ENCODE measurements around the gene TRIM54.
A peak's percentile ranks its signal among the peaks of the same experiment; 100 is the strongest.

TRIM54 gene

GRCh38 chr2:27307287-27307544 is 25.0 kb downstream of the TRIM54 start:
- Histone ChIP-seq H4K5ac (ENCODE audit: low read length) (no peak overlapping the region), H3K27me3 (ENCODE audit: insufficient read depth, low read length, poor library complexity) (peaks cover 21% of the 10 kb centered on the region), H3K36me3 (ENCODE audit: control insufficient read depth, insufficient read depth, low read length) (no peaks in the 10 kb centered on the region), H3K18ac (ENCODE audit: low read length) (no peak overlapping the region), H3K23ac (ENCODE audit: low read length) (peak overlapping the region; percentile 24), H3K27ac (ENCODE audit: low read depth, low read length) (no peak overlapping the region), H3K79me2 (ENCODE audit: control insufficient read depth, insufficient read depth, low read length) (no peaks in the 10 kb centered on the region), H3K4me3 (ENCODE audit: low read length) (no peak overlapping the region), H2BK120ac (ENCODE audit: low read depth, low read length) (no peak overlapping the region), H2BK15ac (replicated peaks; ENCODE audit: low read depth) (no peak overlapping the region), H3K4ac (ENCODE audit: low read depth, low read length) (no peak overlapping the region), H3K4me2 (ENCODE audit: low read length) (no peak overlapping the region), H2BK5ac (ENCODE audit: low read length) (no peak overlapping the region), H2AK5ac (ENCODE audit: low read length) (no peak overlapping the region), H4K8ac (ENCODE audit: low read depth, low read length) (no peak overlapping the region), H3K79me1 (ENCODE audit: low read length) (no peaks in the 10 kb centered on the region), H3K56ac (ENCODE audit: low read length) (no peak overlapping the region), H3K9ac (ENCODE audit: low read length) (no peak overlapping the region), H3K4me1 (ENCODE audit: control insufficient read depth, low read depth, low read length) (no peaks in the 10 kb centered on the region)
- WGBS (ENCODE audit: extremely low coverage, insufficient coverage, low lambda C conversion rate) = no CpG with 5 or more reads among the region's 14 CpGs
- DNase-seq = no peak

DNA sequence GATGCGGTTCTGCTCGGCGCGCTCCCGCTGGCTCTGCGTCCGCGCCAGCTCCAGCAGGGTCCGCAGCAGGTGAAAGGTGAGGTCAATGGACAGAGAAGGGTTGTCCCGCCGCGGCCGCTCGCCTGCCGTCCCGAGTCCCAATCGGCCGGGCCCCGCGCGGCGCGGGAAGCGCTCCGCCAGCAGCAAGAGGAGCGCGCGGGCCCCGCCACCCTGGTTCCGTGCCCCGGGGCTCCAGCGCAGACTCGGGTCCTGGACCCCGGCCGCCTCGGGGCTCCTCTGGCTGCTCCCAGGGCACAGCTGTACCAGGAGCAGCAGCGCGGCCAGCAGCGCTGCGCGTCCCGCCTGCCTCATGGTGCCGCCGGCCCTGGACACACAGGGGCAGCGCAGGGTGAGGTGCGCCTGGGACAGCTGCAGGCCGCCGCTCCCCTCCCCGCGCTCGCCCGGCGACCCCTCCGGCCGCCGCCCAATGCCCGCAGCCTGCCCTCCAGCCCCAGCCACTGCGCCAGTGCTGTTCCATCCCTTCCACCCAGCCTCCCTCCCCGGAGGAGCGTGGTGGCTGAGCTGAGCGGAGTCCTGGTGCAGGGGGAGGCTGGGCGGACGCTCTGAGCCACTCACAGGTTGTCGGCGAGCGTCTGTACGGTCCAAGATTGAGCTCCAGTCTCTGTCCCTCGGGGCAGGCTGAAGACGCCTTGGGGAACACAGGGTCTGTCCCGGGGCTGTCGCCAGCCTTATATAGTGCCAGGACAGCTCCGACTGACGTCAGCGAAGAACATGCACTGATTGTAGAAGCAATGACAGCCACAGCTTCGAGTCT is 25.5 kb downstream of the TRIM54 start:
- Histone ChIP-seq H3K27me3 (ENCODE audit: insufficient read depth, low read length, poor library complexity) (peaks cover 21% of the 10 kb centered on the region), H2BK5ac (ENCODE audit: low read length) (no peak overlapping the region), H3K9ac (ENCODE audit: low read length) (no peak overlapping the region), H2BK15ac (replicated peaks; ENCODE audit: low read depth) (no peak overlapping the region), H4K5ac (ENCODE audit: low read length) (no peak overlapping the region), H4K8ac (ENCODE audit: low read depth, low read length) (no peak overlapping the region), H3K79me2 (ENCODE audit: control insufficient read depth, insufficient read depth, low read length) (no peaks in the 10 kb centered on the region), H3K23ac (ENCODE audit: low read length) (peak overlapping the region; percentile 24), H3K56ac (ENCODE audit: low read length) (no peak overlapping the region), H3K4me2 (ENCODE audit: low read length) (no peak overlapping the region), H2BK120ac (ENCODE audit: low read depth, low read length) (no peak overlapping the region), H3K18ac (ENCODE audit: low read length) (no peak overlapping the region), H3K4me1 (ENCODE audit: control insufficient read depth, low read depth, low read length) (no peaks in the 10 kb centered on the region), H2AK5ac (ENCODE audit: low read length) (no peak overlapping the region), H3K4ac (ENCODE audit: low read depth, low read length) (no peak overlapping the region), H3K4me3 (ENCODE audit: low read length) (no peak overlapping the region), H3K79me1 (ENCODE audit: low read length) (no peaks in the 10 kb centered on the region), H3K27ac (ENCODE audit: low read depth, low read length) (no peak overlapping the region), H3K36me3 (ENCODE audit: control insufficient read depth, insufficient read depth, low read length) (no peaks in the 10 kb centered on the region)
- DNase-seq = peak; percentile 44
- no CpG with 5 or more reads among the region's 75 CpGs for WGBS (ENCODE audit: extremely low coverage, insufficient coverage, low lambda C conversion rate)

DNA sequence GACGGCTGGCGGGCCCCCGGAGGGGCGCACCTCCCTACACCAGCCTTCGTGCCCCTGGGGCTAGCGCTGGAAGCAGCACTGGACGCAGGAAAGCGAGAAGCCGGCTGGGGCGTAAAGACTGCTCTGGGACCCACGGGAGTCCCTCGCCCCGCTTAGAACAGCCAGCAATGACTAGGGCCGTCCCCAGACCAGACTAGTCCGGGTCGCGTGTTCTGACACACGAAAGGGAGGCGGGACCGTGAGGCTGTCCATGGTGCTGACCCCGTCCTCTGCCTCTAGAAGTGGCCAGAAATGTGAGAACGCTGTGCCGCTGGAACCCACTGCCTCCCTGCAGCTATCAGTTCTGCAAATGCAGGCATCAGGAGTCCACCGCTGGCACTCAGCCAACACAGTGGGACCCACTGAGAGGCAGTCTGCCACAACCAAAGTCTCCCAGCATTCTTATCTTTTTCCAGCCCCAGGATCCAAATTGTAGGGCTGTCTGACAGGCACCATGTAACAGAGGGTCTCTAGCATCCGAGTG is 26.2 kb downstream of the TRIM54 start, which contains the start of gene UCN:
TSS of gene UCN (minus strand) at position 87 of the 523 bp plus-strand sequence. CDS start 550 bp downstream, outside the sequence.
- no peak within 1 kb of the TSS for H2AK5ac ChIP-seq (ENCODE audit: low read length)
- H2BK120ac ChIP-seq (ENCODE audit: low read depth, low read length) = no peak within 1 kb of the TSS
- H3K36me3 ChIP-seq (ENCODE audit: control insufficient read depth, insufficient read depth, low read length) = no peaks in the 10 kb centered on the region
- no peak within 1 kb of the TSS for H3K4ac ChIP-seq (ENCODE audit: low read depth, low read length)
- H2BK15ac ChIP-seq (replicated peaks; ENCODE audit: low read depth) = no peak within 1 kb of the TSS
- no peaks in the 10 kb centered on the region for H3K79me1 ChIP-seq (ENCODE audit: low read length)
- no peak within 1 kb of the TSS for H2BK5ac ChIP-seq (ENCODE audit: low read length)
- no peaks in the 10 kb centered on the region for H3K79me2 ChIP-seq (ENCODE audit: control insufficient read depth, insufficient read depth, low read length)
- DNase-seq = peak; percentile 78
- H3K18ac ChIP-seq (ENCODE audit: low read length) = no peak within 1 kb of the TSS
- H3K23ac ChIP-seq (ENCODE audit: low read length) = peak within 1 kb of the TSS; percentile 24
- WGBS (ENCODE audit: extremely low coverage, insufficient coverage, low lambda C conversion rate) = no CpG with 5 or more reads among the region's 25 CpGs
- H3K56ac ChIP-seq (ENCODE audit: low read length) = no peak within 1 kb of the TSS
- no peak within 1 kb of the TSS for H4K5ac ChIP-seq (ENCODE audit: low read length)
- no peak within 1 kb of the TSS for H3K27ac ChIP-seq (ENCODE audit: low read depth, low read length)
- H3K4me1 ChIP-seq (ENCODE audit: control insufficient read depth, low read depth, low read length) = no peaks in the 10 kb centered on the region
- peaks cover 21% of the 10 kb centered on the region for H3K27me3 ChIP-seq (ENCODE audit: insufficient read depth, low read length, poor library complexity)
- no peak within 1 kb of the TSS for H4K8ac ChIP-seq (ENCODE audit: low read depth, low read length)
- no peak within 1 kb of the TSS for H3K4me2 ChIP-seq (ENCODE audit: low read length)
- no peak within 1 kb of the TSS for H3K9ac ChIP-seq (ENCODE audit: low read length)
- H3K4me3 ChIP-seq (ENCODE audit: low read length) = no peak within 1 kb of the TSS

- H3K4me2 ChIP-seq (ENCODE audit: low read length) = no peak overlapping the region
- H3K23ac ChIP-seq (ENCODE audit: low read length) = no peak overlapping the region
- no peak overlapping the region for H3K18ac ChIP-seq (ENCODE audit: low read length)
- H3K79me2 ChIP-seq (ENCODE audit: control insufficient read depth, insufficient read depth, low read length) = no peaks in the 10 kb centered on the region
- no peaks in the 10 kb centered on the region for H3K36me3 ChIP-seq (ENCODE audit: control insufficient read depth, insufficient read depth, low read length)
- H3K4ac ChIP-seq (ENCODE audit: low read depth, low read length) = no peak overlapping the region
- no peak overlapping the region for H3K9ac ChIP-seq (ENCODE audit: low read length)
- H2BK15ac ChIP-seq (replicated peaks; ENCODE audit: low read depth) = no peak overlapping the region
- no peak overlapping the region for H4K5ac ChIP-seq (ENCODE audit: low read length)
- no peaks in the 10 kb centered on the region for H3K79me1 ChIP-seq (ENCODE audit: low read length)
- no peak overlapping the region for H2BK120ac ChIP-seq (ENCODE audit: low read depth, low read length)
- H2AK5ac ChIP-seq (ENCODE audit: low read length) = no peak overlapping the region
- H2BK5ac ChIP-seq (ENCODE audit: low read length) = no peak overlapping the region
- DNase-seq = no peak
- H3K27ac ChIP-seq (ENCODE audit: low read depth, low read length) = no peak overlapping the region
- no peak overlapping the region for H3K56ac ChIP-seq (ENCODE audit: low read length)
- no CpG with 5 or more reads among the region's 6 CpGs for WGBS (ENCODE audit: extremely low coverage, insufficient coverage, low lambda C conversion rate)
- H3K4me3 ChIP-seq (ENCODE audit: low read length) = no peak overlapping the region
- peaks cover 21% of the 10 kb centered on the region for H3K27me3 ChIP-seq (ENCODE audit: insufficient read depth, low read length, poor library complexity)
- H3K4me1 ChIP-seq (ENCODE audit: control insufficient read depth, low read depth, low read length) = no peaks in the 10 kb centered on the region
- no peak overlapping the region for H4K8ac ChIP-seq (ENCODE audit: low read depth, low read length)
Measured at GRCh38 chr2:27309651-27310050, 27.4 kb downstream of the TRIM54 start.

GRCh38 chr2:27312152-27312551 is 29.9 kb downstream of the TRIM54 start:
- H3K9ac ChIP-seq (ENCODE audit: low read length) = no peak overlapping the region
- H3K4ac ChIP-seq (ENCODE audit: low read depth, low read length) = no peak overlapping the region
- no peak overlapping the region for H2AK5ac ChIP-seq (ENCODE audit: low read length)
- H4K8ac ChIP-seq (ENCODE audit: low read depth, low read length) = no peak overlapping the region
- H3K18ac ChIP-seq (ENCODE audit: low read length) = no peak overlapping the region
- H4K5ac ChIP-seq (ENCODE audit: low read length) = no peak overlapping the region
- no CpG with 5 or more reads among the region's 3 CpGs for WGBS (ENCODE audit: extremely low coverage, insufficient coverage, low lambda C conversion rate)
- H2BK15ac ChIP-seq (replicated peaks; ENCODE audit: low read depth) = no peak overlapping the region
- H3K79me1 ChIP-seq (ENCODE audit: low read length) = no peaks in the 10 kb centered on the region
- H3K79me2 ChIP-seq (ENCODE audit: control insufficient read depth, insufficient read depth, low read length) = no peaks in the 10 kb centered on the region
- H3K36me3 ChIP-seq (ENCODE audit: control insufficient read depth, insufficient read depth, low read length) = no peaks in the 10 kb centered on the region
- H2BK5ac ChIP-seq (ENCODE audit: low read length) = no peak overlapping the region
- H3K4me1 ChIP-seq (ENCODE audit: control insufficient read depth, low read depth, low read length) = peaks cover 4% of the 10 kb centered on the region
- no peak overlapping the region for H3K56ac ChIP-seq (ENCODE audit: low read length)
- no peak overlapping the region for H2BK120ac ChIP-seq (ENCODE audit: low read depth, low read length)
- H3K27ac ChIP-seq (ENCODE audit: low read depth, low read length) = no peak overlapping the region
- H3K27me3 ChIP-seq (ENCODE audit: insufficient read depth, low read length, poor library complexity) = peaks cover 11% of the 10 kb centered on the region
- no peak overlapping the region for H3K4me2 ChIP-seq (ENCODE audit: low read length)
- no peak for DNase-seq
- no peak overlapping the region for H3K23ac ChIP-seq (ENCODE audit: low read length)
- no peak overlapping the region for H3K4me3 ChIP-seq (ENCODE audit: low read length)

Measured in mesendoderm (in vitro differentiated cells).